ENCODE data around the gene SLC9B1.
"Not testable (repeated sequence)": the region's sequence is repeated elsewhere in the genome, so short reads cannot be mapped to it uniquely, and the experiment has no call there.

Gene SLC9B1

DNA sequence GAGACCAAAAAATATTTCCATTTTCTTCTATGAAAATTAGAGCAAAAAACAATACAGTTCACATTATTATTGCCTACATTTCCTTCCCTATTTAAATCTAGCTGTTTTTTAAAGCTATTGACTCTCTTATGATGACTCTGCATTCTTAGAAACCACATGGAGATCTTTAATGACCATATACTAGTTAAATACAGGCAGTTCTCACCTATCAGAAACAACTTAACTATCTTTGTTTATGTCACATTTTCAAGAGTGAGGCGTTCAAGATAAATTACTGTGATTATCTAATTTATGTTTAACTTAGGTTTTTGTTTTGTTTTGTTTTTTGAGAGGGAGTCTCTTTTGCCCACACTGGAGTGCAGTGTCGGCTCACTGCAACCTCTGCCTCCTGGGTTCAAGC lies 147.7 kb downstream of the SLC9B1 start:
- peak overlapping the region; percentile 9; the same call in 1 of the 2 replicates for H3K27ac ChIP-seq
- H3K9ac ChIP-seq (ENCODE audit: insufficient read length), result peak overlapping the region; percentile 84
- TF ChIP-seq EZH2 (IDR thresholded peaks at IDR 0.05) (no peak), POLR2AphosphoS5 (IDR thresholded peaks at IDR 0.05; ENCODE audit: borderline replicate concordance, low read depth, low read length) (no peak), FOXP2 (optimal IDR thresholded peaks at IDR 0.05; ENCODE audit: control extremely low read depth, extremely low read length, insufficient read depth) (no peak)
- DNase-seq (ENCODE audit: low read depth, low spot score), result no peak
- peaks cover 33% of the 10 kb centered on the region for H3K36me3 ChIP-seq (ENCODE audit: insufficient read depth, low read length)
- no peaks in the 10 kb centered on the region for H3K9me3 ChIP-seq (ENCODE audit: low read depth, low read length)
- peak overlapping the region; percentile 89 for H3K4me3 ChIP-seq

DNA sequence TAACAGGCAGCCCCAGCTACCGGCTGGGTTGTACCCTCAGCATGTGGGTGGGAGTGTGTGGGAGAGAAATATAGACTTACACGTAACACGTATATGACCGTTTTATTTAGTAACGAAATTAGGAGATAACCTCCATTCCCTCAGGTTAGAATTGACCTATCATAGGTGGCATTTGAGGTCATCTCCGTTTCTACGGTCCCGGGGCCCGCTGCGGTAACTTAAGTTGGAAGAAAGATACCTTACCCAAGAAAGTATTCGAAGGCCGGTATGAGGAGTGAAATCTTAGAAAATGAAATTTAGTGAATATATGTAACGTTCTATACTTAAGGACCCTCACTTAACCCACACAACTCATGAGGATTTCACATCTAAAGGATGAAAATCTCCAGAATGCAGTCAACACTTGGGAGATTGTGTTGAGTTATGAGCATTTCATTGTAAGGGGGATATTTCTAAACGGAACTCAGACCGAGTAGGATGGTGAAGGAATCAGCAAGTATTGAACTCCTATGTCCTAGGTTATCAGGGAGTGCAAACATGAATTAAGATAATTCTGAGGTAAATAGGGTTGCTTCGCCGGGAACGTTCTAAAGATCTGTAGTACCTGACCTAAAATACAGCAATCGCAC lies 149.8 kb downstream of the SLC9B1 start:
- H3K4me3 ChIP-seq, result peak overlapping the region; percentile 89

DNA sequence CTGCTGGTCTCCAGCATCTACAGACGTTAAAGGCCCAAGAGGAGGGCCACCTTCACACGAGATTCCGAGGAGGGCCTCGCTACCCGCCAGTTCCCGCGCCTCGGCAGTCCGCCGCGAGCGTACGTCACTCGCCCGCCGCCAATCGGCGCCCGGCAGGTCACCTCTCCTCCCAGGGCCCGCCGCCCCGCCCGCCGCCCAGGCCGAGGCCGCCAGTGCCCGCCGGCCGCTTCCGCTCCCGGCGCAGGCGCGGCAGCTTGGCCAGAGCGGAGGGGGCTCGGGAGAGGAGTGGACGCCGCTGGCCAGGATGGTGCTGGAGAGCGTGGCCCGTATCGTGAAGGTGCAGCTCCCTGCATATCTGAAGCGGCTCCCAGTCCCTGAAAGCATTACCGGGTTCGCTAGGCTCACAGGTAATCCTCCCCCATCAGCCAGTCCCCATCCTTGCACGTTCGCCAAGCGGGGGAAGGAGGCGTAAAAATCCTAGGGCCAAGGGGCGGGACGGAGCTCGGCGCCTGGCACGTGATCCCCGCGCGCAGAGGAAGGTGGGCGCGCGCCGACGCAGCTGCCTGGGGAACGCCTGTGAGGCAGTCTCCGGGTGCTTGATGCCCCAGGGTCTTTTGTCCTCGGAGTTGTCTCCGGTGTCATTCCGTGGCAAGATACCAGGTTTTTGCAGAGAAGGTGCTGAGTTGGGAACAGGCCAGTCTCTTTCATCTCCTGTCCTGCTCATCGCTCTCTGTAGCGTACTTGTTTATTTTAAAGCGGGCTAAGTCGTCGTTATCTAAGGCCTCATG lies 150.5 kb downstream of the SLC9B1 start, which contains the start of gene CISD2:
TSS of gene CISD2 (plus strand) at position 212 of the 788 bp plus-strand sequence. CDS start at position 305, 93 bp downstream.
- H3K9me3 ChIP-seq (ENCODE audit: low read depth, low read length), result no peaks in the 10 kb centered on the region
- peak within 1 kb of the TSS; percentile 89 for H3K4me3 ChIP-seq
- DNase-seq (ENCODE audit: low read depth, low spot score), result peak; percentile 62
- TF ChIP-seq FOXP2 (optimal IDR thresholded peaks at IDR 0.05; ENCODE audit: control extremely low read depth, extremely low read length, insufficient read depth), result no peak
- TF ChIP-seq POLR2AphosphoS5 (IDR thresholded peaks at IDR 0.05; ENCODE audit: borderline replicate concordance, low read depth, low read length), result peak; percentile 92
- TF ChIP-seq EZH2 (IDR thresholded peaks at IDR 0.05), result no peak
- peak within 1 kb of the TSS; percentile 93 for H3K27ac ChIP-seq
- peak within 1 kb of the TSS; percentile 84 for H3K9ac ChIP-seq (ENCODE audit: insufficient read length)
- H3K36me3 ChIP-seq (ENCODE audit: insufficient read depth, low read length), result peaks cover 9% of the 10 kb centered on the region

More for the DNA sequence above, 149.8 kb downstream of the SLC9B1 start:
- TF ChIP-seq POLR2AphosphoS5 (IDR thresholded peaks at IDR 0.05; ENCODE audit: borderline replicate concordance, low read depth, low read length) (no peak), EZH2 (IDR thresholded peaks at IDR 0.05) (no peak), FOXP2 (optimal IDR thresholded peaks at IDR 0.05; ENCODE audit: control extremely low read depth, extremely low read length, insufficient read depth) (no peak)
- Histone ChIP-seq H3K27ac (peak overlapping the region; percentile 93), H3K36me3 (ENCODE audit: insufficient read depth, low read length) (peaks cover 13% of the 10 kb centered on the region), H3K9me3 (ENCODE audit: low read depth, low read length) (no peaks in the 10 kb centered on the region), H3K9ac (ENCODE audit: insufficient read length) (peak overlapping the region; percentile 84)
- no peak for DNase-seq (ENCODE audit: low read depth, low spot score)

DNA sequence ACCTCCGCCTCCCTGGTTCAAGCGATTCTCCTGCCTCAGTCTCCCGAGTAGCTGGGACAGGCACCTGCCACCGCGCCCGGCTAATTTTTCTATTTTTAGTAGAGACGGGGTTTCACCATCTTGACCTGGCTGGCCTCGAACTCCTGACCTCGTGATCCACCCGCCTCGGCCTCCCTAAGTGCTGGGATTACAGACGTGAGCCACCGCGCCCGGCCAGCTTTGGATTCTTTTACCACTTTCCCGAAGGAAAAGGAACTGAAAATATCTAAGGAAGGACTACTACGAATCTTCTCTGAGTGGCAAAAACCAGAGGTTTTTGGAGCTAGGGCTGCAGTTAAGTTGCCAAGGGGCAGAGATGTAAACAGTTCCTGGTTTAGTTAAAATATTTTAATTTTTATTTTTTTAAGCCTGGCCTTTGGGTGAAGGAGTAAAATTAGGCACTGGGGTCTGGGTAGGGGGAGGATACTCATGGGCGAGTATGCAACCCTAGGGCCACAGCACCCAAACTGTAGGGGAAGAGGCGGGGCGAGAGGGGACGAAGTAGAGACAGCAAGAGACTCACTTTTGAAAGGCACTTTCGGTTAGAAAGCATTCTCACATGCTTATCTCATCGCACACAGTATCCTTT lies 151.2 kb downstream of the SLC9B1 start:
- peaks cover 7% of the 10 kb centered on the region for H3K36me3 ChIP-seq (ENCODE audit: insufficient read depth, low read length)
- no peak for DNase-seq (ENCODE audit: low read depth, low spot score)
- peak overlapping the region; percentile 93 for H3K27ac ChIP-seq
- H3K9ac ChIP-seq (ENCODE audit: insufficient read length), result peak overlapping the region; percentile 84
- no peaks in the 10 kb centered on the region for H3K9me3 ChIP-seq (ENCODE audit: low read depth, low read length)
- TF ChIP-seq POLR2AphosphoS5 (IDR thresholded peaks at IDR 0.05; ENCODE audit: borderline replicate concordance, low read depth, low read length) (no peak), EZH2 (IDR thresholded peaks at IDR 0.05) (no peak), FOXP2 (optimal IDR thresholded peaks at IDR 0.05; ENCODE audit: control extremely low read depth, extremely low read length, insufficient read depth) (no peak)
- H3K4me3 ChIP-seq, result peak overlapping the region; percentile 89

DNA sequence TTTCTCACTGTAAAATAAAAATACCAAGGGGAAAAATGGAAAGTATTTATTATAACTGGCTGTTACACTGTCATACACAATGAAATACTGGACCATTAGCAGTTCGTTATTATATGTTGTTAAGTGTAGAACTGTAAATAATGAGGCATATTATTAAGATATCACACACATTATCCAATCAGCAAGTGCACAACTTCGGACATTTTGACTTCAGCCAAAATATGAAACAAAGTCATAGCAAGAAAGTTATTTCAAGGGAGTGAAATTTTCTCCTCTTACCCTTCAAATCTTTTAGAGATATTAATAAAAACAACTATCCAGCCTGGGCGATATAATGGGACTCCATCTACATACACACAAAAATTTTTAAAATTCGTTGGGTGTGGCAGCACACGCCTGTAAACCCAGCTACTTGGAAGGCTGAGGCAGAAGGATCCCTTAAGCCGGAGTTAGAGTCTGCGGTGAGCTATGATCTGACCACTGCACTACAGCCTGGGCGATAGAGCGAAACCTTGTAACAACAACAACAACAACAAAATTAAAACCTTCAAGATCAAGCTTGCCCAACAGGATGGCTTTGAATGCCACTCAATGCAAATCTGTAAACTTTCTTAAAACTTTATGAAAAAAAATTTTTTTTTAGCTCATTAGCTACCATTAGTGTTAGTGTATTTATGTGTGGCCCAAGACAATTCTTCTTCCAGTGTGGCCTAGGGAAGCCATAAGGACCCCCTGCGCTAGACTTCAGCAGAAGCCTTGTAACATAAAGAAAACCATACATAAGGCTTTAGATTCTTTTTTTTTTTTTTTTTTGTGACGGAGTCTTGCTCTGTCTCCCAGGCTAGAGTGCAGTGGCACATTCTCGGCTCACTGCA lies 152.0 kb downstream of the SLC9B1 start:
- Histone ChIP-seq H3K9me3 (ENCODE audit: low read depth, low read length) (no peaks in the 10 kb centered on the region), H3K9ac (ENCODE audit: insufficient read length) (peak overlapping the region; percentile 35), H3K27ac (peak overlapping the region; percentile 10; the same call in 1 of the 2 replicates), H3K4me3 (peak overlapping the region; percentile 89), H3K36me3 (ENCODE audit: insufficient read depth, low read length) (no peaks in the 10 kb centered on the region)
- TF ChIP-seq POLR2AphosphoS5 (IDR thresholded peaks at IDR 0.05; ENCODE audit: borderline replicate concordance, low read depth, low read length) (no peak), FOXP2 (optimal IDR thresholded peaks at IDR 0.05; ENCODE audit: control extremely low read depth, extremely low read length, insufficient read depth) (no peak), EZH2 (IDR thresholded peaks at IDR 0.05) (no peak)
- DNase-seq (ENCODE audit: low read depth, low spot score), result no peak

DNA sequence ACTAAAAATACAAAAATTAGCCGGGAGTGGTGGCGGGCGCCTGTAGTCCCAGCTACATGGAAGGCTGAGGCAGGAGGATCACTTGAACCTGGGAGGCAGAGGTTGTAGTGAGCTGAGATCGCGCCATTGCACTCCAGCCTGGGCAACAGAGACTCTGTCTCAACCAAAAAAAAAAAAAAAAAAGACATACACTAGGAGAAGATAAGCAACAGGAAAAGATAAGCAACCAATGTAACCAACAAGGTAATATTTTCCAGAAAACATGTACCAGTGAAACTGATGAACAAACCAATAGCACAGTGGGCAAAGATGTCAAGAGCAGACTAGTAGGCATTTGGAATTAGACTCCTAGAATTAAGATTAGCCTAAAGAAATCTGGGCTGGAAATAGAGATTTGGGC lies 154.2 kb downstream of the SLC9B1 start:
- not testable (repeated sequence) for H3K9me3 ChIP-seq (ENCODE audit: low read depth, low read length); H3K36me3 ChIP-seq (ENCODE audit: insufficient read depth, low read length); H3K9ac ChIP-seq (ENCODE audit: insufficient read length); DNase-seq (ENCODE audit: low read depth, low spot score); H3K27ac ChIP-seq; H3K4me3 ChIP-seq

DNA sequence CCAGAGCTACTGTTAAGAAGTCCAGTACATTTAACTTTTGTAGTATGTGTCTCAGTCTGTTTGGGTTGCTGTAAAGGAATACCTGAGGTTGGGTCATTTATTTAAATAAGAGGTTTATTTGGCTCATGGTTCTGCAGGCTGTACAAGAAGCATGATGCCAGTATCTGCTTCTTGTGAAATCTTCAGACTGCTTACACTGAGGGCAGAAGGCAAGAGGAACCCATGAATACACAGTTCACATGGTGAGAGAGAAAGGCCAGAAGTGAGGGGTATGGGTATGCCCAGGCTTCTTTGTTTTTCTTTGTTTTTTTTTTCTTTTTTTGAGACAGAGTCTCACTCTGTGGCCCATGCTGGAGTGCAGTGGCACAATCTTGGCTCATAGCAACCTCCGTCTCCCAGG lies 156.8 kb downstream of the SLC9B1 start:
- Histone ChIP-seq H3K36me3 (ENCODE audit: insufficient read depth, low read length) (no peaks in the 10 kb centered on the region; the same call in 1 of the 2 replicates), H3K27ac (no peak overlapping the region), H3K9me3 (ENCODE audit: low read depth, low read length) (no peaks in the 10 kb centered on the region), H3K4me3 (no peak overlapping the region), H3K9ac (ENCODE audit: insufficient read length) (no peak overlapping the region)
- TF ChIP-seq FOXP2 (optimal IDR thresholded peaks at IDR 0.05; ENCODE audit: control extremely low read depth, extremely low read length, insufficient read depth) (no peak), EZH2 (IDR thresholded peaks at IDR 0.05) (no peak), POLR2AphosphoS5 (IDR thresholded peaks at IDR 0.05; ENCODE audit: borderline replicate concordance, low read depth, low read length) (no peak)
- DNase-seq (ENCODE audit: low read depth, low spot score), result no peak
